ENCODE data around the gene NSRP1.
"Not testable (repeated sequence)": the region's sequence is repeated elsewhere in the genome, so short reads cannot be mapped to it uniquely, and the experiment has no call there.

NSRP1 gene

GRCh38 chr17:30101686-30102390 is 14.8 kb upstream of the NSRP1 start:
- TF ChIP-seq ZFX (IDR thresholded peaks at IDR 0.05; ENCODE audit: borderline replicate concordance): no peak
- TF ChIP-seq, protein P1, sequence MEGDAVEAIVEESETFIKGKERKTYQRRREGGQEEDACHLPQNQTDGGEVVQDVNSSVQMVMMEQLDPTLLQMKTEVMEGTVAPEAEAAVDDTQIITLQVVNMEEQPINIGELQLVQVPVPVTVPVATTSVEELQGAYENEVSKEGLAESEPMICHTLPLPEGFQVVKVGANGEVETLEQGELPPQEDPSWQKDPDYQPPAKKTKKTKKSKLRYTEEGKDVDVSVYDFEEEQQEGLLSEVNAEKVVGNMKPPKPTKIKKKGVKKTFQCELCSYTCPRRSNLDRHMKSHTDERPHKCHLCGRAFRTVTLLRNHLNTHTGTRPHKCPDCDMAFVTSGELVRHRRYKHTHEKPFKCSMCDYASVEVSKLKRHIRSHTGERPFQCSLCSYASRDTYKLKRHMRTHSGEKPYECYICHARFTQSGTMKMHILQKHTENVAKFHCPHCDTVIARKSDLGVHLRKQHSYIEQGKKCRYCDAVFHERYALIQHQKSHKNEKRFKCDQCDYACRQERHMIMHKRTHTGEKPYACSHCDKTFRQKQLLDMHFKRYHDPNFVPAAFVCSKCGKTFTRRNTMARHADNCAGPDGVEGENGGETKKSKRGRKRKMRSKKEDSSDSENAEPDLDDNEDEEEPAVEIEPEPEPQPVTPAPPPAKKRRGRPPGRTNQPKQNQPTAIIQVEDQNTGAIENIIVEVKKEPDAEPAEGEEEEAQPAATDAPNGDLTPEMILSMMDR (IDR thresholded peaks at IDR 0.05): no peak
- no peak overlapping the region for H3K27ac ChIP-seq

GRCh38 chr17:30103921-30104320 is 12.7 kb upstream of the NSRP1 start:
- no peak overlapping the region for H3K27ac ChIP-seq
- no peak for TF ChIP-seq ZFX (IDR thresholded peaks at IDR 0.05; ENCODE audit: borderline replicate concordance)
- TF ChIP-seq, protein P1 (IDR thresholded peaks at IDR 0.05): no peak

- no peak overlapping the region for H3K27ac ChIP-seq
- TF ChIP-seq, protein P1 (IDR thresholded peaks at IDR 0.05): peak; percentile 95
- no peak for TF ChIP-seq ZFX (IDR thresholded peaks at IDR 0.05; ENCODE audit: borderline replicate concordance)
These were observed 11.9 kb upstream of the NSRP1 start for GRCh38 chr17:30104575-30105339.

DNA sequence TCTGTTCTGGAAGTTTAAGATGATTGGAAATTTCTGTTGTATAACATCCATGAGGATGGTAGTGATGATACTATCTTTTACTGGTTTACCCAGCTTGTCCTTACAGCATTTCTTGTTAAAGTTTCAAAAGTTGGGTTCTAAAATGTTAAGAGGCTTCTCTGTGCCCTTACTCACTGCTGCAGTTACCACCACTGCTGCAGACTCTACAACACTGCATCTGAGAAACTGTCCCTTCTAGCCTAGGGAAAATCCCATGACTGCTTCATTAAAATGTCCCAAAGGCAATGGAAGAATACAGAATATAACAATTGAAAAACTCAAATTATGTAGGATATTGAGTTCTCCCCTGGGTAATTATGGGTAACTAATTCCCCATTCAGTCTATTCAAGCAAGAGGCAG is 3.8 kb upstream of the NSRP1 start:
- TF ChIP-seq ZFX (IDR thresholded peaks at IDR 0.05; ENCODE audit: borderline replicate concordance): no peak
- TF ChIP-seq, protein P1 (IDR thresholded peaks at IDR 0.05): no peak
- H3K27ac ChIP-seq: peak overlapping the region; percentile 29; the same call in 1 of the 2 replicates

- no peak for TF ChIP-seq ZFX (IDR thresholded peaks at IDR 0.05; ENCODE audit: borderline replicate concordance)
- TF ChIP-seq, protein P1 (IDR thresholded peaks at IDR 0.05): no peak
- H3K27ac ChIP-seq: peak overlapping the region; percentile 29; the same call in 1 of the 2 replicates
These were observed 3.4 kb upstream of the NSRP1 start for GRCh38 chr17:30113213-30113612.

GRCh38 chr17:30116345-30116660 is 313 bp upstream of the NSRP1 start:
- TF ChIP-seq, protein P1 (IDR thresholded peaks at IDR 0.05): no peak
- TF ChIP-seq ZFX (IDR thresholded peaks at IDR 0.05; ENCODE audit: borderline replicate concordance): no peak
- peak overlapping the region; percentile 92 for H3K27ac ChIP-seq

DNA sequence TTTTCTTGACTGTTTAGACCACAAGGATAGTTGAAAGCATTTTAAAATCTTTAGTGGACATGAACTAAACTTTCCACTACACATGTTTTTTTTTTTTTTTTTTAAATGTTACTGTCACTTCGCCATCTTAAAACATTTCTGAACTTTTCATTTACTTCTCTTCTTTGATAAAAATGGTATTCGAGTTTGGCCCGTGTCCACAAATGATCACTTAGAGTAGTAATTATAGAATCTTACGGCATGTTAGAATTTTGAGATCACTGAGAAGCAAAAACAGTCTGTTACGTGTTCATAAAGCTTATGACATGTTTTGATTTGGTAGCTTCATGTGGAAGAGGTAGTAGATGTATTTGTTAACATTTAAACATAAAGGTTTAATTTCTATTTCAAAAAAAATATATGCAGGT is 1.1 kb downstream of the NSRP1 start:
- H3K27ac ChIP-seq: peak overlapping the region; percentile 92
- TF ChIP-seq, protein P1 (IDR thresholded peaks at IDR 0.05): no peak
- TF ChIP-seq ZFX (IDR thresholded peaks at IDR 0.05; ENCODE audit: borderline replicate concordance): no peak

DNA sequence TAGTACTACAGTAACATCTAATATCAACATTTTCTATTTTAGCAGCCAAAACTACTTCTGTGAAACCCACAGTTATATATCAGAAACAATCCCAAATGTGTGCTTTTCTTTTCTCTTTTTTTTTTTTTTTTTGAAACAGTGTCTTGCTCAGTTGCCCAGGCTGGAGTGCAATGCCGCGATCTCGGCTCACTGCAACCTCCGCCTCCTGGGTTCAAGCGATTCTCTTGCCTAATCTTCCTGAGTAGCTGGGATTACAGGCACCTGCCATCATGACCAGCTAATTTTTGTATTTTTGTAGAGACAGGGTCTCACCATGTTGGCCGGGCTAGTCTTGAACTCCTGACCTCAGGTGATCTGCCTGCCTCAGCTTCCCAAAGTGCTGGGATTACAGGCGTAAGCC is 2.0 kb downstream of the NSRP1 start:
- not testable (repeated sequence) for H3K27ac ChIP-seq

Measured in 22Rv1 (cell line).